ENCODE results near the gene TMEM9. TPM values are rescaled to one million over a fixed set of nuclear protein-coding genes. Genes with fewer than 3 reads are reported as not detected.

Gene TMEM9
- total RNA-seq, 6 experiments from 2014 or later = 60.3 to 72.7 (median 64.9) TPM

- H3K9me3 Mint-ChIP-seq = no peaks in the 10 kb centered on the region
- H3K4me1 Mint-ChIP-seq (ENCODE audit: low read depth) = peaks cover 12% of the 10 kb centered on the region
- H3K36me3 Mint-ChIP-seq (ENCODE audit: low read depth) = 0 out of 2 replicates have a peak, but pooled peaks cover 10% of the 10 kb centered on the region
- TF ChIP-seq CTCF (IDR thresholded peaks at IDR 0.05) = no peak
- peak overlapping the region; percentile 89 for H3K4me3 Mint-ChIP-seq
- DNase-seq = no peak
- H3K27ac Mint-ChIP-seq = peak overlapping the region; percentile 80
- H3K27me3 Mint-ChIP-seq (ENCODE audit: insufficient read depth) = peaks cover 16% of the 10 kb centered on the region
These were observed 543 bp downstream of the TMEM9 start for GRCh38 chr1:201153474-201154388.

GRCh38 chr1:201149400-201149799 is 4.9 kb downstream of the TMEM9 start:
- H3K36me3 Mint-ChIP-seq (ENCODE audit: low read depth) = peaks cover 30% of the 10 kb centered on the region
- H3K27me3 Mint-ChIP-seq (ENCODE audit: insufficient read depth) = peaks cover 1% of the 10 kb centered on the region; the same call in 1 of the 2 replicates
- H3K27ac Mint-ChIP-seq = no peak overlapping the region
- no peaks in the 10 kb centered on the region for H3K9me3 Mint-ChIP-seq
- H3K4me1 Mint-ChIP-seq (ENCODE audit: low read depth) = peaks cover 7% of the 10 kb centered on the region
- no peak overlapping the region for H3K4me3 Mint-ChIP-seq
- DNase-seq = peak; percentile 40
- TF ChIP-seq CTCF (IDR thresholded peaks at IDR 0.05) = peak; percentile 77

- H3K4me3 Mint-ChIP-seq = no peak overlapping the region
- no peak for TF ChIP-seq CTCF (IDR thresholded peaks at IDR 0.05)
- H3K4me1 Mint-ChIP-seq (ENCODE audit: low read depth) = no peaks in the 10 kb centered on the region
- DNase-seq = no peak
- H3K27ac Mint-ChIP-seq = no peak overlapping the region
- no peaks in the 10 kb centered on the region for H3K9me3 Mint-ChIP-seq
- H3K36me3 Mint-ChIP-seq (ENCODE audit: low read depth) = peaks cover 49% of the 10 kb centered on the region
- H3K27me3 Mint-ChIP-seq (ENCODE audit: insufficient read depth) = peaks cover 1% of the 10 kb centered on the region; the same call in 1 of the 2 replicates
These were observed 6.8 kb downstream of the TMEM9 start for GRCh38 chr1:201147396-201148015.

GRCh38 chr1:201146626-201147390 is 7.5 kb downstream of the TMEM9 start:
- peaks cover 1% of the 10 kb centered on the region; the same call in 1 of the 2 replicates for H3K27me3 Mint-ChIP-seq (ENCODE audit: insufficient read depth)
- no peaks in the 10 kb centered on the region for H3K9me3 Mint-ChIP-seq
- no peak overlapping the region for H3K27ac Mint-ChIP-seq
- DNase-seq = no peak
- H3K4me3 Mint-ChIP-seq = no peak overlapping the region
- no peaks in the 10 kb centered on the region for H3K4me1 Mint-ChIP-seq (ENCODE audit: low read depth)
- H3K36me3 Mint-ChIP-seq (ENCODE audit: low read depth) = peaks cover 51% of the 10 kb centered on the region
- no peak for TF ChIP-seq CTCF (IDR thresholded peaks at IDR 0.05)

GRCh38 chr1:201145816-201146215 is 8.5 kb downstream of the TMEM9 start:
- no peaks in the 10 kb centered on the region for H3K9me3 Mint-ChIP-seq
- TF ChIP-seq CTCF (IDR thresholded peaks at IDR 0.05) = no peak
- peaks cover 47% of the 10 kb centered on the region for H3K36me3 Mint-ChIP-seq (ENCODE audit: low read depth)
- no peak for DNase-seq
- H3K27me3 Mint-ChIP-seq (ENCODE audit: insufficient read depth) = peaks cover 1% of the 10 kb centered on the region; the same call in 1 of the 2 replicates
- H3K4me1 Mint-ChIP-seq (ENCODE audit: low read depth) = no peaks in the 10 kb centered on the region
- no peak overlapping the region for H3K27ac Mint-ChIP-seq
- no peak overlapping the region for H3K4me3 Mint-ChIP-seq

Data from HFFc6 (cell line).